ENCODE measurements around the gene SNIP1. TPM values are rescaled to one million over a fixed set of nuclear protein-coding genes. Genes with fewer than 3 reads are reported as not detected.
A peak's percentile ranks its signal among the peaks of the same experiment; 100 is the strongest.
"Not testable (repeated sequence)": the region's sequence is repeated elsewhere in the genome, so short reads cannot be mapped to it uniquely, and the experiment has no call there.

The SNIP1 gene
- total RNA-seq, 1 experiment from 2014 or later = 24.4 TPM

- peak; percentile 40 for DNase-seq (ENCODE audit: low read depth)
Observed at GRCh38 chr1:37513795-37514349, 40.2 kb downstream of the SNIP1 start.

- peak; percentile 64 for DNase-seq (ENCODE audit: low read depth)
Observed at GRCh38 chr1:37509181-37509580, 44.9 kb downstream of the SNIP1 start.

- no peak for DNase-seq (ENCODE audit: low read depth)
Observed at GRCh38 chr1:37506740-37507139, 47.4 kb downstream of the SNIP1 start.

GRCh38 chr1:37502791-37503190, 51.3 kb downstream of the SNIP1 start:
- not testable (repeated sequence) for DNase-seq (ENCODE audit: low read depth)

GRCh38 chr1:37502104-37502503, 52.0 kb downstream of the SNIP1 start:
- no peak for DNase-seq (ENCODE audit: low read depth)

- DNase-seq (ENCODE audit: low read depth) = no peak
Observed at GRCh38 chr1:37501661-37502060, 52.4 kb downstream of the SNIP1 start.

GRCh38 chr1:37498872-37499617, 55.0 kb downstream of the SNIP1 start:
- DNase-seq (ENCODE audit: low read depth) = peak; percentile 88

GRCh38 chr1:37497832-37498231, 56.3 kb downstream of the SNIP1 start:
- DNase-seq (ENCODE audit: low read depth) = no peak

- no peak for DNase-seq (ENCODE audit: low read depth)
Observed at GRCh38 chr1:37495875-37496274, 58.2 kb downstream of the SNIP1 start.

GRCh38 chr1:37493336-37494098, 60.6 kb downstream of the SNIP1 start:
- DNase-seq (ENCODE audit: low read depth) = no peak

- no peak for DNase-seq (ENCODE audit: low read depth)
Observed at GRCh38 chr1:37487619-37487984, 66.5 kb downstream of the SNIP1 start.

GRCh38 chr1:37486680-37487618, 67.1 kb downstream of the SNIP1 start:
- DNase-seq (ENCODE audit: low read depth) = peak; percentile 61

- no peak for DNase-seq (ENCODE audit: low read depth)
Observed at GRCh38 chr1:37485902-37486679, 68.0 kb downstream of the SNIP1 start.

Other genes with a start within 250 kb of the SNIP1 start
- 4.5 and 8.6 TPM in 2 replicates for gene ZC3H12A, start 79.7 kb downstream of the SNIP1 start, total RNA-seq (2014; rRNA removed; shearing (Covaris generic))
- 112 and 148 TPM in 2 replicates for gene MEAF6, start 39.5 kb downstream of the SNIP1 start, total RNA-seq (2014; rRNA removed; shearing (Covaris generic))
- gene DNALI1, start 2.6 kb upstream of the SNIP1 start, total RNA-seq (2014; rRNA removed; shearing (Covaris generic)) = 0.49 and 1.9 TPM in 2 replicates
- gene GNL2, start 41.6 kb upstream of the SNIP1 start, total RNA-seq (2014; rRNA removed; shearing (Covaris generic)) = 54.7 and 79.0 TPM in 2 replicates
- gene RSPO1, start 80.6 kb upstream of the SNIP1 start, total RNA-seq (2014; rRNA removed; shearing (Covaris generic)) = not detected in 2 replicates
- gene CDCA8, start 138.2 kb upstream of the SNIP1 start, total RNA-seq (2014; rRNA removed; shearing (Covaris generic)) = 36.8 and 38.4 TPM in 2 replicates
- gene EPHA10, start 210.8 kb upstream of the SNIP1 start, total RNA-seq (2014; rRNA removed; shearing (Covaris generic)) = not detected in 2 replicates
- 6.5 and 7.2 TPM in 2 replicates for gene MANEAL, start 239.6 kb upstream of the SNIP1 start, total RNA-seq (2014; rRNA removed; shearing (Covaris generic))

Measured in M059J (cell line).